Caco-2 (cell line): ENCODE results near the gene HOXC9. TPM values are rescaled to one million over a fixed set of nuclear protein-coding genes. Genes with fewer than 3 reads are reported as not detected.

Experiments
- BruUV-seq: library from RNA; stranded (reverse); fragments of 400-500 nt; replicated peaks from 2 replicates; lab custom pipeline; 2021; lab: Mats Ljungman, UMichigan
- CTCF ChIA-PET: fragments of 300-600 bp; sonication (Branson Sonifier 250); formaldehyde crosslinking; loops from one replicate; lab custom pipeline; 2022; ENCODE audit warnings: antibody characterized with exemption; lab: Charles Lee
- POLR2A ChIA-PET: fragments of 300-600 bp; sonication (Branson Sonifier 250); formaldehyde crosslinking; loops from one replicate; lab custom pipeline; 2022; ENCODE audit warnings: antibody characterized with exemption; lab: Charles Lee
- DNase-seq, 2 experiments: peaks; one replicate each; pipeline versions ENCODE4 v3.0.0 to v3.0.0-alpha.2; 2020 to 2022
- H3K27me3 ChIP-seq: replicated peaks from 2 replicates; pipeline ENCODE4 v1.6.0; 2011; ENCODE audit warnings: low read length; ENCODE audit not compliant: control insufficient read depth, insufficient read depth
- H3K36me3 ChIP-seq: 2 replicates; pipeline ENCODE4 v1.5.1; 2011; ENCODE audit warnings: low read length; ENCODE audit not compliant: control insufficient read depth, insufficient read depth
- H3K4me1 ChIP-seq: fragments of 250-450 bp; sonication (Bioruptor Pico); 2 replicates; pipeline ENCODE4 v1.5.1; 2020; ENCODE audit warnings: mild to moderate bottlenecking
- H3K4me3 ChIP-seq: 2 replicates; pipeline ENCODE4 v1.5.1; 2011; ENCODE audit warnings: low read depth, mild to moderate bottlenecking, control low read depth, low read length
- H3K9me3 ChIP-seq: fragments of 250-450 bp; sonication (Bioruptor Pico); 2 replicates; pipeline ENCODE4 v1.5.1; 2020; ENCODE audit warnings: mild to moderate bottlenecking, moderate library complexity
- H3K27ac Mint-ChIP-seq: one replicate; pipeline ENCODE4 v1.8.0; 2022; ENCODE audit warnings: mixed read lengths; ENCODE audit not compliant: unreplicated experiment
- H3K27me3 Mint-ChIP-seq: one replicate; pipeline ENCODE4 v1.8.0; 2022; ENCODE audit warnings: mixed read lengths; ENCODE audit not compliant: insufficient read depth, unreplicated experiment
- H3K36me3 Mint-ChIP-seq: one replicate; pipeline ENCODE4 v1.8.0; 2022; ENCODE audit warnings: mild to moderate bottlenecking, mixed read lengths; ENCODE audit not compliant: insufficient read depth, unreplicated experiment
- H3K4me1 Mint-ChIP-seq: one replicate; pipeline ENCODE4 v1.8.0; 2022; ENCODE audit warnings: low read depth, mixed read lengths; ENCODE audit not compliant: unreplicated experiment
- H3K4me3 Mint-ChIP-seq: one replicate; pipeline ENCODE4 v1.8.0; 2022; ENCODE audit warnings: mild to moderate bottlenecking, moderate library complexity, mixed read lengths; ENCODE audit not compliant: unreplicated experiment
- H3K9me3 Mint-ChIP-seq: one replicate; pipeline ENCODE4 v1.8.0; 2022; ENCODE audit warnings: mixed read lengths; ENCODE audit not compliant: unreplicated experiment
- CTCF ChIP-seq, 2 experiments: fragments of 200-600 bp in 1 of 2; IDR thresholded peaks; 1 replicate in 1 of 2; 2 replicates in 1 of 2; pipeline versions ENCODE4 v1.5.1 to v1.8.0; 2011 to 2022; ENCODE audit warnings: antibody characterized with exemption in 1 of 2, control low read depth in 1 of 2, inconsistent platforms in 1 of 2, low read depth in 1 of 2, low read length in 1 of 2, mild to moderate bottlenecking in 1 of 2, moderate library complexity in 1 of 2; ENCODE audit not compliant: insufficient read depth in 1 of 2, severe bottlenecking in 1 of 2, unreplicated experiment in 1 of 2
- intact Hi-C: fragments of 100-400 bp; cut with micrococcal nuclease; formaldehyde crosslinking; loops from one replicate; pipeline ENCODE4 v1.10.0; 2022; ENCODE audit not compliant: unreplicated experiment
- total RNA-seq: library from RNA; stranded (reverse); gene quantifications from 2 replicates; pipeline ENCODE4 v1.2.3, GENCODE V29; 2022

HOXC9 gene
- total RNA-seq, 1 experiment from 2014 or later: 2.9 TPM

GRCh38 chr12:53963005-53963404, 37.0 kb upstream of the HOXC9 start:
- ChIA-PET POLR2A (no interaction called here), CTCF (no interaction called here)
- no TSS peak for BruUV-seq
- no peaks in the 10 kb centered on the region for H3K36me3 Mint-ChIP-seq
- H3K4me3 Mint-ChIP-seq: no peak overlapping the region
- no peak overlapping the region for H3K27ac Mint-ChIP-seq
- Histone ChIP-seq H3K36me3 (no peaks in the 10 kb centered on the region), H3K4me1 (0 out of 2 replicates have a peak, but pooled peaks cover 5% of the 10 kb centered on the region), H3K4me3 (no peak overlapping the region), H3K9me3 (no peaks in the 10 kb centered on the region), H3K27me3 (no peaks in the 10 kb centered on the region)
- no peak for DNase-seq
- no peak for TF ChIP-seq CTCF (IDR thresholded peaks at IDR 0.05; ENCODE audit: insufficient read depth in 1 of 2, low read depth in 1 of 2, low read length in 1 of 2, severe bottlenecking in 1 of 2, unreplicated experiment in 1 of 2)
- no peaks in the 10 kb centered on the region for H3K27me3 Mint-ChIP-seq
- H3K9me3 Mint-ChIP-seq: no peaks in the 10 kb centered on the region
- H3K4me1 Mint-ChIP-seq: peaks cover 19% of the 10 kb centered on the region
- intact Hi-C loops: no loop called here

- no peak for DNase-seq
Measured at GRCh38 chr12:53963434-53964314, 36.3 kb upstream of the HOXC9 start.

GRCh38 chr12:53964315-53964713, 35.6 kb upstream of the HOXC9 start:
- H3K27me3 Mint-ChIP-seq: no peaks in the 10 kb centered on the region
- Histone ChIP-seq H3K4me1 (0 out of 2 replicates have a peak, but pooled peaks cover 5% of the 10 kb centered on the region), H3K27me3 (no peaks in the 10 kb centered on the region), H3K36me3 (no peaks in the 10 kb centered on the region), H3K4me3 (no peak overlapping the region), H3K9me3 (no peaks in the 10 kb centered on the region)
- CTCF ChIA-PET: no interaction called here
- POLR2A ChIA-PET: no interaction called here
- no peaks in the 10 kb centered on the region for H3K36me3 Mint-ChIP-seq
- H3K9me3 Mint-ChIP-seq: no peaks in the 10 kb centered on the region
- H3K4me1 Mint-ChIP-seq: peaks cover 23% of the 10 kb centered on the region
- intact Hi-C loops: no loop called here
- no peak overlapping the region for H3K4me3 Mint-ChIP-seq
- DNase-seq: no peak
- no peak overlapping the region for H3K27ac Mint-ChIP-seq
- TF ChIP-seq CTCF (IDR thresholded peaks at IDR 0.05; ENCODE audit: insufficient read depth in 1 of 2, low read depth in 1 of 2, low read length in 1 of 2, severe bottlenecking in 1 of 2, unreplicated experiment in 1 of 2): no peak
- BruUV-seq: no TSS peak

More at GRCh38 chr12:53963434-53964314, 36.3 kb upstream of the HOXC9 start:
- no peak overlapping the region for H3K27ac Mint-ChIP-seq
- intact Hi-C loops: no loop called here
- BruUV-seq: no TSS peak
- H3K4me3 Mint-ChIP-seq: no peak overlapping the region
- Histone ChIP-seq H3K36me3 (no peaks in the 10 kb centered on the region), H3K27me3 (no peaks in the 10 kb centered on the region), H3K4me3 (no peak overlapping the region), H3K4me1 (0 out of 2 replicates have a peak, but pooled peaks cover 5% of the 10 kb centered on the region), H3K9me3 (no peaks in the 10 kb centered on the region)
- CTCF ChIA-PET: no interaction called here
- H3K36me3 Mint-ChIP-seq: no peaks in the 10 kb centered on the region
- H3K27me3 Mint-ChIP-seq: no peaks in the 10 kb centered on the region
- no peaks in the 10 kb centered on the region for H3K9me3 Mint-ChIP-seq
- peaks cover 23% of the 10 kb centered on the region for H3K4me1 Mint-ChIP-seq
- POLR2A ChIA-PET: no interaction called here
- TF ChIP-seq CTCF (IDR thresholded peaks at IDR 0.05; ENCODE audit: insufficient read depth in 1 of 2, low read depth in 1 of 2, low read length in 1 of 2, severe bottlenecking in 1 of 2, unreplicated experiment in 1 of 2): no peak
